HUES48 (cell line): ENCODE measurements around the gene SAP30.

Experiments used
- H3K27ac ChIP-seq: one replicate; pipeline ENCODE4 v1.7.0; 2013; ENCODE audit warnings: low read depth, low read length, inconsistent platforms
- H3K27me3 ChIP-seq: 2 replicates; pipeline ENCODE4 v1.6.1; 2013; ENCODE audit warnings: mild to moderate bottlenecking, low read length; ENCODE audit not compliant: control insufficient read depth, insufficient read depth
- H3K36me3 ChIP-seq: 2 replicates; pipeline ENCODE4 v1.6.1; 2013; ENCODE audit warnings: low read length; ENCODE audit not compliant: control insufficient read depth, insufficient read depth
- H3K4me1 ChIP-seq: 2 replicates; pipeline ENCODE4 v1.6.1; 2013; ENCODE audit warnings: mild to moderate bottlenecking, low read length; ENCODE audit not compliant: control insufficient read depth, insufficient read depth
- H3K4me3 ChIP-seq: 2 replicates; pipeline ENCODE4 v1.5.1; 2013; ENCODE audit warnings: mild to moderate bottlenecking, low read depth, low read length
- H3K9ac ChIP-seq: 2 replicates; pipeline ENCODE4 v1.6.1; 2013; ENCODE audit warnings: mild to moderate bottlenecking, low read depth, low read length, moderate library complexity
- H3K9me3 ChIP-seq: 2 replicates; pipeline ENCODE4 v1.6.1; 2013; ENCODE audit warnings: low read length; ENCODE audit not compliant: control insufficient read depth, insufficient read depth

SAP30 gene, protein sequence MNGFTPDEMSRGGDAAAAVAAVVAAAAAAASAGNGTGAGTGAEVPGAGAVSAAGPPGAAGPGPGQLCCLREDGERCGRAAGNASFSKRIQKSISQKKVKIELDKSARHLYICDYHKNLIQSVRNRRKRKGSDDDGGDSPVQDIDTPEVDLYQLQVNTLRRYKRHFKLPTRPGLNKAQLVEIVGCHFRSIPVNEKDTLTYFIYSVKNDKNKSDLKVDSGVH

DNA sequence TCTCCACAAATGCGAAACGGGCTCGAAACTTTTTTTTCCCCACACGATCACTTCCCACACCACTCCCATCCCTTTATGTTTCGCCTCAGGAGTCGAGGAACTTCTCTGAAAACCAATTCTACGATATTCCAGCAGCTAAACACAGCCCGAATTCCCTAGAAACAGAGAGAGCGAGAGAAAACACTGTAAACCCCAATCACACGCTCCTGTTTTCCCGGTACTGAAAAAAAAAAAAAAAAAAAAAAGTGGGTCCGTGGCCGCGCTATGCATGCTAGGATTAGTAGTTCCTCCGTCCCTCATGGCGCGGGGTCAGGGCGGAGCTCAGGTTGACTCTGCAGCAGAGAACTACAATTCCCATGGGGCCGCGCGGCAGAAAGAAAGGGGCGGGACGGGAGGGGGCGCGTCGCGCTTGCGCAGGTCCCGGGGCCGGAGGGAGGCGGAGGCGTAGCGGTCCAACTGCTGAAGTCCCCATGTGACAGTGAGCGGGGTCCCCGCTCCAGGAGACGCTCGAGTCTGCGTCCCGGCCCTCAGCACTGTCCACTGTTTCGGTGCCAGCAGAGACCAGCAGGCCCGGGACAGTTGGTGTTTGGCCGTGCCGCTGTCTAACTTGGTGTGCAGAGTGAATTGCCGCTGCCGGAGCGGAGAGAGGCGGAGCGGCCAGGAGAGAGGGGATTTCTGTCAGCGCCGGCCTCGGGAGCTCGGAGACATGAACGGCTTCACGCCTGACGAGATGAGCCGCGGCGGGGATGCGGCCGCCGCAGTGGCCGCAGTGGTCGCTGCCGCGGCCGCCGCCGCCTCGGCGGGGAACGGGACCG is at the start of gene SAP30:
SAP30 (plus strand) TSS at position 478 of the 815 bp plus-strand sequence; CDS start at position 707, 229 bp downstream.
- Histone ChIP-seq H3K4me1 (peaks cover 7% of the 10 kb centered on the region), H3K4me3 (peak within 1 kb of the TSS; percentile 94), H3K27ac (peak within 1 kb of the TSS; percentile 71), H3K9ac (peak within 1 kb of the TSS; percentile 38), H3K9me3 (no peaks in the 10 kb centered on the region), H3K27me3 (0 out of 2 replicates have a peak, but pooled peaks cover 2% of the 10 kb centered on the region), H3K36me3 (no peaks in the 10 kb centered on the region; the same call in 1 of the 2 replicates)

DNA sequence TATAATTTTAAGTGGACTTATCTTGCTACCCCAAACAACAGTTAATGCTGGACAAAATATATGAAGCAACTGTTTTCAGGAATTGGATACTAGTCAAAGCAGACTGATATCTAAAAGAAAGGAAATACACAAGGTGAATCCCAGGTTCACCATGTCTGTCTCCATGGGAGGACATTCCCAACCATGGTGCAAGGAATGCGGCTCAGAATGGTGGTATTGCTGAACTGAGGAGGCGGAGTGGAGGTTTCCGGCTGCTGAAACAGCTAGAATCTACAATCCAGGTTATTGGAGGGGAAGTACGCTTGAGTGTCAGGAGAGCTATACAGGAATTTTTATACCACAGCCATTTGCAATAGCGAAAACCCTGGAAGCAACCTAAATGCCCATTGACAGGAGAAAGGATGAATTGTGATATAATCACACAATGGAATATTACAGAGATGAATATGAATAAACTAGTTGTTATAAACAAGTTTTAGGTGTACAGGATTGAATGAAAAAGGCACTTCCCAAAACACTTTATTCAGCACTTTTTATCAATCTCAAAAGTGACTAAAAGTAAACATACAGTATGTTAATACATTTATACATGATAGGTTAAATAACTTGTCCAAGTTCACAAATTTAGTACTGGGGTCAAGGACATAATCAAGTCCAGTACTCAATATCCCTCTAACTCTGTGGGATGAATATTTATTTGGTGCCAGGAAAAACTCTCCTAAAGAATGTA is 45.6 kb upstream of the SAP30 start:
- Histone ChIP-seq H3K9ac (no peak overlapping the region), H3K4me1 (no peaks in the 10 kb centered on the region), H3K27ac (peak overlapping the region; percentile 24), H3K27me3 (no peaks in the 10 kb centered on the region), H3K4me3 (no peak overlapping the region), H3K36me3 (peaks cover 90% of the 10 kb centered on the region), H3K9me3 (no peaks in the 10 kb centered on the region)

DNA sequence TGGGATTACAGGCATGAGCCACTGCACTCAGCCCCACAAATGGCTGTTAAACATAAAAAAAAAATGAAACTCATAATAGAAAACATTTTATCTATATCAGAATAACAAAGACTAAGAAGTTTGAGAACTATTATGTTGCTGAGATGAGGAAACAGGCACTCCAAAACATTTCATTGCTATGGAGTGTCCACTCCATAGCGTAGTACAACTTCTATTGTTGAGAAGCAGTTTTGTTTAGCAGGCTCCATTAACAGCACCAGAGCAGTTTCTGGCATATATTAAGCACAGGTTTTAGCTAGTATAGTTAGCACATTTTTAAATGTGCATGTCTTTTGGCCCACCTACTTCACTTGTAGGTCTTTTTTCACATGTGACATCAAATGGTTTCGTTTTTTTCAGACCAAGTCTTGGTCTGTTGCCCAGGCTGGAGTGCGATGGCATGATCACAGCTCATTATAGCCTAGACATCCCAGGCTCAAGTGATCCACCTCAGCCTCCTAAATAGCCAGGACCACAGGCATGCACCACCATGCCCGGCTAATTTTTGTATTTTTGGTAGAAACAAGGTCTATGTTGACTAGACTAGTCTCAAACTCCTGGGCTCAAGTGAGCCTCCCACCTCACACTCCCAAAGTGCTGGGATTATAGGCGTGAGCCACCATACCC is 42.4 kb upstream of the SAP30 start:
- Histone ChIP-seq H3K9me3 (no peaks in the 10 kb centered on the region), H3K4me3 (no peak overlapping the region), H3K27me3 (no peaks in the 10 kb centered on the region), H3K4me1 (peaks cover 11% of the 10 kb centered on the region), H3K9ac (no peak overlapping the region), H3K27ac (no peak overlapping the region), H3K36me3 (peaks cover 88% of the 10 kb centered on the region)

DNA sequence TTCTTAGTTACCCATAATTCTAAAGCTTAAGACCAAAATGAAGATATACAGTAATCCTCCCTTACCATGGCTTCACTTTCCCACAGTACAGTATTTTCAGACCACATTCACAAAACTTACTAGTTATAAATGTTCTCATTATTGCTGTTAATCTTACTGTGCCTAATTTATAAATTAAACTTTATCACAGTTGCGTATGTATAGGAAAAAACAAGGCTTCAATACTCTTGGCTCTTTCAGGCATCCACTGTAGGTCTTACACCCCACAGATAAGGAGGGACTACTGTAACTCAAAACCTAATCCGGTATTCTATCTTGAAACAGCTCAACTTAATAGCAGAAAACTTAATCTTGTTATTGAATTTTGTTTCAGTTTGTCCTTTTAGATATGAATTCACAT is 40.2 kb upstream of the SAP30 start:
- Histone ChIP-seq H3K36me3 (peaks cover 73% of the 10 kb centered on the region), H3K4me1 (peaks cover 14% of the 10 kb centered on the region), H3K27me3 (no peaks in the 10 kb centered on the region), H3K4me3 (no peak overlapping the region), H3K9me3 (no peaks in the 10 kb centered on the region), H3K27ac (no peak overlapping the region), H3K9ac (no peak overlapping the region)

DNA sequence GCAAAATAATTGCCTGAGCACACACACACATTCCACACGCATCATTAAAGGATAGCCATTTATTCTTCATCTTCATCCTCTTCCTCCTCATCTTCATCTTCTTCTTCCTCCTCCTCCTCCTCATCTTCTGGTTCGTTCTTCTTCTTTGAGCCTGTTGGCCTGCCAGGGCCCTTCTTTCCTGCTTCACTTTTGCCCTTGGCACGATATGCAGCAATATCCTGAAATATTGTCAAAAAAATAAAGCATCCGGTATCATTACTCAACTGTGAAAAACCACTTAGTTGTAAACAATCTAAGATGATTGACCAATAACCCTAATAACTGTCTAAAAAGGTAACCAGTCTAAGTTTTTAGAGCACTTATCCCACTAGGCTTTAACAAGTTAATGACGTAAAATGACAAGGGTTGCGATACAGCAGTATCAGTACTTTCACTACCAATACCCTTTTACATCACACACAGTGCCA is 38.7 kb upstream of the SAP30 start:
- peaks cover 20% of the 10 kb centered on the region for H3K4me1 ChIP-seq
- no peak overlapping the region for H3K27ac ChIP-seq
- no peaks in the 10 kb centered on the region for H3K9me3 ChIP-seq
- peak overlapping the region; percentile 89 for H3K4me3 ChIP-seq
- H3K36me3 ChIP-seq = peaks cover 60% of the 10 kb centered on the region
- H3K9ac ChIP-seq = 0 out of 2 replicates have a peak overlapping the region, but pooled peaks have one; percentile 11
- 0 out of 2 replicates have a peak, but pooled peaks cover 5% of the 10 kb centered on the region for H3K27me3 ChIP-seq

DNA sequence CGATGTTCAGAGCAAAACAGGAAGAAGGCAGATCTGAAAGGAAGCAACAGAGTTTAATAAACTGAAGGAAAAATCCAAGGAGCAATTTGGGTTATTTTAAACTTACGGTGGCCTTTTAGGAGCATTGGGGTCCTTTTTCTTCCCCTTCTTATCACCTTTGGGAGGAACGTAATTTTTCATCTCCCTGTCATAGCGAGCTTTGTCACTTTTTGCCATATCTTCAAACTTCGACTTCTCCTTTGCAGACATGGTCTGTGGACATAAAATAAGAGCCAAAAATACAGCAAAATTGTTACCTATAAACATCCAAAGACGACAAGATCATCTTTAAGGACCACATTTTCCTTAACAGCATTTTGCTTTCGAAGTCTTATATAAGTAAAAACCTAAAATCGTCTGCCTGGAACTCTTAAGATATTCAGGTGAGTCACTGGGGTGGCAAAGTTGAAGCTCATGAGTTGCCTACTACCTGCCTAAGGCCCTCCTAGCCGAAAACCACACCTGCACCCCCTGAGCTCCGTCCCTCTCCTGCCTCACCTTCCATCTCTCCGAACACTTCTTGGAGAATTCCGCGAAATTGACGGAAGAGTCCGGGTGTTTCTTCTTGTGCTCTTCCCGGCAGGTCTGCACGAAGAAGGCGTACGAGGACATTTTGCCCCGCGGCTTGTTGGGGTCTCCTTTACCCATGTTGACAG is 37.6 kb upstream of the SAP30 start:
- Histone ChIP-seq H3K9ac (peak overlapping the region; percentile 98), H3K4me3 (peak overlapping the region; percentile 89), H3K27ac (peak overlapping the region; percentile 99), H3K36me3 (peaks cover 51% of the 10 kb centered on the region), H3K9me3 (no peaks in the 10 kb centered on the region), H3K27me3 (0 out of 2 replicates have a peak, but pooled peaks cover 5% of the 10 kb centered on the region), H3K4me1 (peaks cover 20% of the 10 kb centered on the region)

DNA sequence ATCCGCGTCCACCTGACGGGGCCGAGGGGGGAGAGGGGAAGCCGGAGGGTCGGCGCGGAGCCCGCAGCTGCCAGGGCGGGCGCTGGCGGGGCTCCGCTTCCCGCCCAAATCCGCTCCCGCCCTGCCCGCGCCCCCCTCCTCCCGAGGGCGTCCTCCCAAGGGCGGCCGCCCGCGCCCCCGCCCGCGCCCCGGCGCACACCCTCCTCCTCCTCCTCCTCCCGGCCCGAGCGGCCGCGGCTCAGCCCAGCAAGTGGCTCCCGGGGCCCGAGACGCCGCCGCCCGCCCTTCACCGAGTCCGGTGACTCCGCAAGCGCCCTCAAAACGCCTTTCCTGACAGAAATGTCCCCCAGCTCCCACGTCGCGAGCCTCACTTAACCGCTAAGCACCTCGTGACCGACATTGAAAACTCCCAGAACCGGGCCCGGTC is 37.1 kb upstream of the SAP30 start:
- H3K4me1 ChIP-seq = peaks cover 20% of the 10 kb centered on the region
- peaks cover 45% of the 10 kb centered on the region for H3K36me3 ChIP-seq
- peak overlapping the region; percentile 98 for H3K9ac ChIP-seq
- H3K4me3 ChIP-seq = peak overlapping the region; percentile 89
- H3K9me3 ChIP-seq = no peaks in the 10 kb centered on the region
- H3K27ac ChIP-seq = peak overlapping the region; percentile 99
- 0 out of 2 replicates have a peak, but pooled peaks cover 5% of the 10 kb centered on the region for H3K27me3 ChIP-seq

DNA sequence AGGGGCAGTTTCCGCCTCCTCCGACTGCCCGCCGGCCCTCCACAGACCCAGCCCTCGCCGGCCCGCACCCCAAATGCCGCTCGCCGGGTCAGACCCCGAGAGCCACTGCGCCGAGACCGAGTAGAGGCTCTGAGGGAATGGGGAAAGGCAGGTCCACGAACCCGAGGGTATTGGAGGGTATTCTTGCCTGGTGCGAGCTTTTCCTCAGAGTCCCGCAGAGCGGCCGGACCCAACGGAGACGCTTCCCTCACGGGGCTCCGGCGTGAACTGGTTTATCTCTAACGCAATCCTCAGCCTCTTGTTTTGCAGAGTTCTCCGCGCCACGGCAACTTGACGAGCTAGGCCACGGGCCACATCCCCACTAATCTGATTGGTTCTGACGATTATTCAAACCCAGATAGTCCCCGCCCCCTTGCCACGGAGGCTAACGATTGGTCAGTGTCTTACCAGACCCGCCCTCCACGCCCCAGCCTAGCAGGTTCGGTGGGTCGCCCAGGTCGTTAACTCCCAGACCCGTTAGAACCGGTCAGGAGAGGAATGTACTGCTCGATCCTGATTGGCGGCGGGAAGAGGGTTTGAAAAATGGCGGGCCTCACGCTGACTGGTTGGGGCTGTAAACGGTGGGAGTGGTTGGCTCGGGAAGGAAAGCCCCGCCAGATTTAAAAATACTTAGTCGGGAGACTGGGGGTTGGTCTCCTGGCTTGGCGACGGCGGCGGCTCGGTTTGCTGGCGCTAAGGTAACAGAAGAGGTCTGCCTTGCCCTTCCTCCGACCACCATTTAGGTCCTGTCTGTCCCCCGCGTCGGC is 36.5 kb upstream of the SAP30 start, which contains the start of gene HMGB2:
HMGB2 (minus strand) TSS at position 274 of the 806 bp plus-strand sequence. CDS start 709 bp downstream, outside the sequence.
- Histone ChIP-seq H3K4me1 (peaks cover 20% of the 10 kb centered on the region), H3K36me3 (peaks cover 39% of the 10 kb centered on the region), H3K9ac (peak within 1 kb of the TSS; percentile 98), H3K27ac (peak within 1 kb of the TSS; percentile 99), H3K9me3 (no peaks in the 10 kb centered on the region), H3K27me3 (0 out of 2 replicates have a peak, but pooled peaks cover 5% of the 10 kb centered on the region), H3K4me3 (peak within 1 kb of the TSS; percentile 89)

DNA sequence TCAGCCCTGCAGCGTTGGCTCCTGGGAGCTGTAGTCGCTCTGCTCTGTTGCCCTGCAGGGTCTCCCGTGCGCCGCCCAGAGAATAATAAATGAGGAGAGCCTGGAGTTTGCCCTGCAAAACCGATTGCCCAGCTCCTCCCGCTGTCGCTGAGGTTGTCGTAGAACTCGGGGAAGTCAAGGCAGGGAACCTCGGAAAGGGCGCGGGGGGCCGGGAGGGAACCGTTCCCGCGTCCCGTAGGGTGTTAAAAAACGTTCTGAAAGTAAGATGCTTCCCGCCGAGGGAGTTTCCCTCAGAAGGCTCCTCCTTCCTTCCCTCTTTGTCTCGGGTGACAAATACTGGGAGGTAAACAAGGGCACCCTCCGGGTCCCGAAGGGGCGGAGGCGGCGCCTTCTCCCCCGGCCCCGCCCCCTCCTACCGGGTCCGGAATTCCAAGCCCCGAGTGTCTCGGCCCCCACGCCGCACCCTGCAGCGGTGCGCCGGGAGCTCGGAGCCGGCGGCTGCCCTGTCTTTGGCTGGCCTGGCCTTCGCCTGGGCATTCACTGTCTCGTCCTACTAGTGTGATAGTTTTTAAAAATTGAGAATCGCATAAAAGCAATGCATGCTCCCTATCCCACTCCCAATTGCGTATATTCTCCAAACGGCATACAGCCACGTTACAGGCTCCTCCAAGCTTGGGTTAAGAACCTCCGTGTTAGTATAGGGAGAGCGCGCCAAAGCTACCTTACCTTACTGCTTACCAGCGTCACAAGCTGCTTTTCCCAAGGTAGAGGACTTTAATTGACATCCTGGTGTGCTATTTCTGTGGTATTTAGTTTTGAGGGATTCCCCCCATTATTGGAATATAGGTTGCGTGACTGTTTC is 35.6 kb upstream of the SAP30 start:
- Histone ChIP-seq H3K4me1 (peaks cover 20% of the 10 kb centered on the region), H3K27ac (peak overlapping the region; percentile 99), H3K9me3 (no peaks in the 10 kb centered on the region), H3K4me3 (peak overlapping the region; percentile 89), H3K27me3 (0 out of 2 replicates have a peak, but pooled peaks cover 5% of the 10 kb centered on the region), H3K36me3 (peaks cover 31% of the 10 kb centered on the region), H3K9ac (peak overlapping the region; percentile 91)
